GM06990 (cell line): ENCODE results near the gene KIF17.
"Not testable (repeated sequence)": the region's sequence is repeated elsewhere in the genome, so short reads cannot be mapped to it uniquely, and the experiment has no call there.

ENCODE experiments used
- DNase-seq: peaks from one replicate; pipeline ENCODE4 v3.0.0-alpha.2; 2011; ENCODE audit not compliant: insufficient read length; ENCODE audit errors: extremely low read depth
- H3K27me3 ChIP-seq: replicated peaks from 2 replicates; pipeline ENCODE4 v1.6.0; 2011; ENCODE audit warnings: low read length; ENCODE audit not compliant: control insufficient read depth, insufficient read depth
- H3K36me3 ChIP-seq: 2 replicates; pipeline ENCODE4 v1.5.1; 2011; ENCODE audit warnings: low read length; ENCODE audit not compliant: control insufficient read depth, insufficient read depth
- H3K4me3 ChIP-seq: replicated peaks from 2 replicates; pipeline ENCODE4 v1.5.1; 2011; ENCODE audit warnings: low read depth, mild to moderate bottlenecking, control low read depth, low read length
- TF ChIP-seq, protein P1 (sequence below): IDR thresholded peaks from 2 replicates; pipeline ENCODE4 v1.5.1; 2011; ENCODE audit warnings: low read length, control low read depth, mild to moderate bottlenecking, inconsistent platforms; ENCODE audit not compliant: insufficient read depth, poor library complexity, severe bottlenecking

KIF17 gene

GRCh38 chr1:20682571-20683236 is 35.1 kb downstream of the KIF17 start:
- DNase-seq = no peak
- Histone ChIP-seq H3K4me3 (no peak overlapping the region), H3K27me3 (no peaks in the 10 kb centered on the region; the same call in 1 of the 2 replicates), H3K36me3 (no peaks in the 10 kb centered on the region)
- TF ChIP-seq, protein P1, sequence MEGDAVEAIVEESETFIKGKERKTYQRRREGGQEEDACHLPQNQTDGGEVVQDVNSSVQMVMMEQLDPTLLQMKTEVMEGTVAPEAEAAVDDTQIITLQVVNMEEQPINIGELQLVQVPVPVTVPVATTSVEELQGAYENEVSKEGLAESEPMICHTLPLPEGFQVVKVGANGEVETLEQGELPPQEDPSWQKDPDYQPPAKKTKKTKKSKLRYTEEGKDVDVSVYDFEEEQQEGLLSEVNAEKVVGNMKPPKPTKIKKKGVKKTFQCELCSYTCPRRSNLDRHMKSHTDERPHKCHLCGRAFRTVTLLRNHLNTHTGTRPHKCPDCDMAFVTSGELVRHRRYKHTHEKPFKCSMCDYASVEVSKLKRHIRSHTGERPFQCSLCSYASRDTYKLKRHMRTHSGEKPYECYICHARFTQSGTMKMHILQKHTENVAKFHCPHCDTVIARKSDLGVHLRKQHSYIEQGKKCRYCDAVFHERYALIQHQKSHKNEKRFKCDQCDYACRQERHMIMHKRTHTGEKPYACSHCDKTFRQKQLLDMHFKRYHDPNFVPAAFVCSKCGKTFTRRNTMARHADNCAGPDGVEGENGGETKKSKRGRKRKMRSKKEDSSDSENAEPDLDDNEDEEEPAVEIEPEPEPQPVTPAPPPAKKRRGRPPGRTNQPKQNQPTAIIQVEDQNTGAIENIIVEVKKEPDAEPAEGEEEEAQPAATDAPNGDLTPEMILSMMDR = no peak

GRCh38 chr1:20681999-20682398 is 35.8 kb downstream of the KIF17 start:
- no peak for DNase-seq
- Histone ChIP-seq H3K4me3 (no peak overlapping the region), H3K36me3 (no peaks in the 10 kb centered on the region), H3K27me3 (no peaks in the 10 kb centered on the region; the same call in 1 of the 2 replicates)
- TF ChIP-seq, protein P1 = no peak

GRCh38 chr1:20680269-20680668 is 37.5 kb downstream of the KIF17 start:
- H3K27me3 ChIP-seq = no peaks in the 10 kb centered on the region; the same call in 1 of the 2 replicates
- no peaks in the 10 kb centered on the region for H3K36me3 ChIP-seq
- TF ChIP-seq, protein P1 = no peak
- H3K4me3 ChIP-seq = no peak overlapping the region
- DNase-seq = no peak

- TF ChIP-seq, protein P1 = no peak
- Histone ChIP-seq H3K4me3 (no peak overlapping the region), H3K36me3 (no peaks in the 10 kb centered on the region), H3K27me3 (no peaks in the 10 kb centered on the region; the same call in 1 of the 2 replicates)
- peak; percentile 68 for DNase-seq
Observed at GRCh38 chr1:20678599-20678998, 39.2 kb downstream of the KIF17 start.

- not testable (repeated sequence) for H3K4me3 ChIP-seq, H3K36me3 ChIP-seq, H3K27me3 ChIP-seq, DNase-seq
Observed at GRCh38 chr1:20673626-20674025, 44.2 kb downstream of the KIF17 start.

- Histone ChIP-seq H3K27me3 (no peaks in the 10 kb centered on the region; the same call in 1 of the 2 replicates), H3K4me3 (no peak overlapping the region), H3K36me3 (no peaks in the 10 kb centered on the region)
- no peak for DNase-seq
- TF ChIP-seq, protein P1 = no peak
Observed at GRCh38 chr1:20672265-20672632, 45.6 kb downstream of the KIF17 start.
